ENCODE measurements around the gene CATSPER1.
"Not testable (repeated sequence)": the region's sequence is repeated elsewhere in the genome, so short reads cannot be mapped to it uniquely, and the experiment has no call there.

Gene CATSPER1

GRCh38 chr11:66051371-66051765 lies 25.1 kb upstream of the CATSPER1 start:
- no peak for DNase-seq

- no peak for DNase-seq
Measured at GRCh38 chr11:66050581-66051231, 24.4 kb upstream of the CATSPER1 start.

- no peak for DNase-seq
Measured at GRCh38 chr11:66048547-66049323, 22.5 kb upstream of the CATSPER1 start, which contains the start of gene GAL3ST3. Gene GAL3ST3, minus strand, starts transcription at chr11:66049161. Its CDS starts 3,746 bp downstream, at chr11:66045415.

- DNase-seq, result no peak
Measured at GRCh38 chr11:66047541-66048365, 21.5 kb upstream of the CATSPER1 start.

- no peak for DNase-seq
Measured at GRCh38 chr11:66046901-66047300, 20.6 kb upstream of the CATSPER1 start.

GRCh38 chr11:66045177-66045639 lies 18.9 kb upstream of the CATSPER1 start:
- DNase-seq, result peak; percentile 88

- no peak for DNase-seq
Measured at GRCh38 chr11:66044757-66045156, 18.5 kb upstream of the CATSPER1 start.

GRCh38 chr11:66042996-66043906 lies 17.0 kb upstream of the CATSPER1 start:
- no peak for DNase-seq

GRCh38 chr11:66042227-66042995 lies 16.1 kb upstream of the CATSPER1 start:
- DNase-seq, result no peak

GRCh38 chr11:66039765-66040164 lies 13.5 kb upstream of the CATSPER1 start:
- no peak for DNase-seq

- DNase-seq, result no peak
Measured at GRCh38 chr11:66037327-66037726, 11.0 kb upstream of the CATSPER1 start.

- DNase-seq, result no peak
Measured at GRCh38 chr11:66036334-66036710, 10.0 kb upstream of the CATSPER1 start.

- DNase-seq, result no peak
Measured at GRCh38 chr11:66035653-66036333, 9.5 kb upstream of the CATSPER1 start.

- no peak for DNase-seq
Measured at GRCh38 chr11:66032957-66033735, 6.9 kb upstream of the CATSPER1 start.

- not testable (repeated sequence) for DNase-seq
Measured at GRCh38 chr11:66023186-66023440, 3.2 kb downstream of the CATSPER1 start.

- peak; percentile 85 for DNase-seq
Measured at GRCh38 chr11:66022401-66023185, 3.7 kb downstream of the CATSPER1 start.

GRCh38 chr11:66020618-66021357 lies 5.5 kb downstream of the CATSPER1 start:
- DNase-seq, result peak; percentile 83

GRCh38 chr11:66020212-66020611 lies 6.1 kb downstream of the CATSPER1 start:
- DNase-seq, result no peak

GRCh38 chr11:66017321-66017720 lies 9.0 kb downstream of the CATSPER1 start:
- no peak for DNase-seq

All from suppressor macrophage treated with lipopolysaccharide for 4 hours (primary cell).